MM.1S (cell line): Measurements from ENCODE around the gene UBE2F.
"Not testable (repeated sequence)": the region's sequence is repeated elsewhere in the genome, so short reads cannot be mapped to it uniquely, and the experiment has no call there.

Experiments used
- DNase-seq: peaks from one replicate; pipeline ENCODE4 v3.0.0-alpha.2; 2015
- H2AFZ ChIP-seq: fragments of 300-600 bp; sonication (generic); 2 replicates; pipeline ENCODE4 v1.6.0; 2016; ENCODE audit warnings: antibody characterized with exemption, low read length
- H3F3A ChIP-seq: fragments of 300-600 bp; sonication (generic); 2 replicates; pipeline ENCODE4 v1.6.1; 2016; ENCODE audit warnings: mild to moderate bottlenecking, antibody characterized with exemption, low read length, moderate library complexity, mixed read lengths; ENCODE audit not compliant: insufficient read depth
- H3K27ac ChIP-seq: fragments of 300-600 bp; sonication (generic); 2 replicates; pipeline ENCODE4 v1.5.1; 2016; ENCODE audit warnings: mild to moderate bottlenecking, low read length
- H3K27me3 ChIP-seq: fragments of 300-600 bp; sonication (generic); replicated peaks from 2 replicates; pipeline ENCODE4 v1.6.0; 2016; ENCODE audit warnings: low read length; ENCODE audit not compliant: insufficient read depth
- H3K36me3 ChIP-seq: fragments of 300-600 bp; sonication (generic); replicated peaks from 2 replicates; pipeline ENCODE4 v1.6.1; 2016; ENCODE audit warnings: mild to moderate bottlenecking, low read length, mixed read lengths; ENCODE audit not compliant: insufficient read depth
- H3K4me1 ChIP-seq: fragments of 300-600 bp; sonication (generic); 2 replicates; pipeline ENCODE4 v1.6.1; 2016; ENCODE audit warnings: low read length, mixed read lengths
- H3K4me2 ChIP-seq: fragments of 300-600 bp; sonication (generic); 2 replicates; pipeline ENCODE4 v1.6.0; 2016; ENCODE audit warnings: low read depth, low read length
- H3K4me3 ChIP-seq: fragments of 300-600 bp; sonication (generic); 2 replicates; pipeline ENCODE4 v1.5.1; 2016; ENCODE audit warnings: low read length, mixed read lengths
- H3K79me2 ChIP-seq: fragments of 300-600 bp; sonication (generic); 2 replicates; pipeline ENCODE4 v1.6.1; 2016; ENCODE audit warnings: mixed run types, low read length, mixed read lengths
- H3K9ac ChIP-seq: fragments of 300-600 bp; sonication (generic); 2 replicates; pipeline ENCODE4 v1.6.1; 2016; ENCODE audit warnings: low read length, mixed read lengths
- H3K9me2 ChIP-seq: fragments of 300-600 bp; sonication (generic); replicated peaks from 2 replicates; pipeline ENCODE4 v1.6.1; 2016; ENCODE audit warnings: mild to moderate bottlenecking, low read length, mixed read lengths; ENCODE audit not compliant: insufficient read depth
- H3K9me3 ChIP-seq: fragments of 300-600 bp; sonication (generic); replicated peaks from 2 replicates; pipeline ENCODE4 v1.6.1; 2016; ENCODE audit warnings: mild to moderate bottlenecking, low read length, mixed read lengths; ENCODE audit not compliant: insufficient read depth
- H4K20me1 ChIP-seq: fragments of 300-600 bp; sonication (generic); 2 replicates; pipeline ENCODE4 v1.6.1; 2016; ENCODE audit warnings: mild to moderate bottlenecking, low read length, moderate library complexity, mixed read lengths; ENCODE audit not compliant: insufficient read depth
- EZH2 ChIP-seq: fragments of 300-600 bp; sonication (generic); optimal IDR thresholded peaks from 2 replicates; pipeline ENCODE3; 2017; ENCODE audit warnings: low read depth, mild to moderate bottlenecking, antibody characterized with exemption, low read length, mixed read lengths
- EZH2phosphoT487 ChIP-seq: fragments of 300-600 bp; sonication (generic); IDR thresholded peaks from 2 replicates; pipeline ENCODE4 v1.6.1; 2018; ENCODE audit warnings: antibody characterized with exemption, low read length
- TF ChIP-seq, protein P1 (sequence below): fragments of 300-600 bp; sonication (generic); IDR thresholded peaks from 2 replicates; pipeline ENCODE4 v1.5.1; 2016; ENCODE audit warnings: antibody characterized with exemption, low read length, mixed read lengths

Gene UBE2F

DNA sequence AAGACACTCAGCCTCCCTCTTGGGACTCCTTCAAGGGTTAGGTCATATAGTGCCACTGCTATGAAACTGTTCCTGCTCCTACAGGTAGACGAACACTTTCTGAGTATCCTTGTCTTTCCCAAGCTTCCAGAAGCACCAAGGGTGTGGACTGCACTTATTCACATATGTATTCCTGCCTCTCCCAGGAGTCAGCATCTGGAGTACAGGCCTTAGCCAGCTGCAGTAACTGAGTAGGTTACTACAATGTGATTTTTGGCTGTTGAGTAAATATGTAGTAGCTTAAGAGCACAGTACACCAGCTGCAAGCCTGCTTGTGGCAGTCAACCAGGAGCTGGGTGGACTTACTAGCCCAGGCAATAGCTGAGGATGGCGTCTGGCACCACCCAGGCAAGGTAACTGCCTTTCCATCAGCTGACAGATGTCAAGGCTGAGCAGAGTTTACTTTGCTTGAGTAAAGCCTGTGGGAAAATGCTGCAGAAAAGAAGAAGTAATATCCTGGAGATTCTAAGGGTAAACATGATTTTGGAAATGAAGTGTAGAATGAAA is 80.0 kb downstream of the UBE2F start:
- DNase-seq, result no peak

DNA sequence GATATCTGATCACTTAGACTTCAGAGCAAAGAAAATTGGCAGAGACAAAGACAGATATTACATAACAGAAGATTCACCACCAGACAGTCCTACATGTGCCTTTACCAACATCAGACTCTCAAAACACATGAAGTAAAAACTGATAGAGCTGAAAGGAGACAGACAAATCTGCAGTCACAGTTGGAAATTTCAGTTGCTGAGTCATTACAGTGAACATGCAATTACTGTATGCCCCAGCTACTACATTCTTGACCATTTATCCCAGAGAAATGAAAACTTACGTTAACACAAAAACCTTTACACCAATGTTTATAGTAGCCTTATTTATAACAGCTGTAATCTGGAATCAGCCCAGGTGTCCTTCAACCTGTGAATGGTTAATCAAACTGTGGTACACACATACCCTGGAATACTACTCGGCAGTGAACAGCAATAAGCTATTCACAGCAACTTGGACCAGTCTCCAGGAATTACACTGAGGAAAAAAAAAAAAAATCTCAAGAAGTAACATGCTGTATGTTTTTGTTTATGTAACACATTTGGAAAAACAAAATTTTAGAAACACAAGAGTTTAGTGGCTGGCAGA is 86.5 kb downstream of the UBE2F start:
- DNase-seq, result no peak
- Histone ChIP-seq H3K9ac (no peak overlapping the region), H3K4me1 (no peaks in the 10 kb centered on the region), H3K9me2 (no peaks in the 10 kb centered on the region), H3K79me2 (no peaks in the 10 kb centered on the region), H2AFZ (no peak overlapping the region), H3K4me3 (no peak overlapping the region), H3K27me3 (no peaks in the 10 kb centered on the region), H3K27ac (no peak overlapping the region), H3K9me3 (no peaks in the 10 kb centered on the region), H3K4me2 (no peak overlapping the region), H3K36me3 (no peaks in the 10 kb centered on the region), H4K20me1 (no peaks in the 10 kb centered on the region), H3F3A (no peaks in the 10 kb centered on the region)
- TF ChIP-seq EZH2, result no peak
- TF ChIP-seq, protein P1, sequence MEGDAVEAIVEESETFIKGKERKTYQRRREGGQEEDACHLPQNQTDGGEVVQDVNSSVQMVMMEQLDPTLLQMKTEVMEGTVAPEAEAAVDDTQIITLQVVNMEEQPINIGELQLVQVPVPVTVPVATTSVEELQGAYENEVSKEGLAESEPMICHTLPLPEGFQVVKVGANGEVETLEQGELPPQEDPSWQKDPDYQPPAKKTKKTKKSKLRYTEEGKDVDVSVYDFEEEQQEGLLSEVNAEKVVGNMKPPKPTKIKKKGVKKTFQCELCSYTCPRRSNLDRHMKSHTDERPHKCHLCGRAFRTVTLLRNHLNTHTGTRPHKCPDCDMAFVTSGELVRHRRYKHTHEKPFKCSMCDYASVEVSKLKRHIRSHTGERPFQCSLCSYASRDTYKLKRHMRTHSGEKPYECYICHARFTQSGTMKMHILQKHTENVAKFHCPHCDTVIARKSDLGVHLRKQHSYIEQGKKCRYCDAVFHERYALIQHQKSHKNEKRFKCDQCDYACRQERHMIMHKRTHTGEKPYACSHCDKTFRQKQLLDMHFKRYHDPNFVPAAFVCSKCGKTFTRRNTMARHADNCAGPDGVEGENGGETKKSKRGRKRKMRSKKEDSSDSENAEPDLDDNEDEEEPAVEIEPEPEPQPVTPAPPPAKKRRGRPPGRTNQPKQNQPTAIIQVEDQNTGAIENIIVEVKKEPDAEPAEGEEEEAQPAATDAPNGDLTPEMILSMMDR, result no peak
- no peak for TF ChIP-seq EZH2phosphoT487

More for the DNA sequence above, 80.0 kb downstream of the UBE2F start:
- no peaks in the 10 kb centered on the region for H3F3A ChIP-seq
- no peak overlapping the region for H3K27ac ChIP-seq
- no peak overlapping the region for H3K9ac ChIP-seq
- H3K4me2 ChIP-seq, result no peak overlapping the region
- no peaks in the 10 kb centered on the region for H4K20me1 ChIP-seq
- no peaks in the 10 kb centered on the region for H3K27me3 ChIP-seq
- H2AFZ ChIP-seq, result no peak overlapping the region
- H3K36me3 ChIP-seq, result no peaks in the 10 kb centered on the region
- TF ChIP-seq, protein P1, result no peak
- no peak for TF ChIP-seq EZH2
- TF ChIP-seq EZH2phosphoT487, result no peak
- no peaks in the 10 kb centered on the region for H3K79me2 ChIP-seq
- no peak overlapping the region for H3K4me3 ChIP-seq
- no peaks in the 10 kb centered on the region for H3K9me3 ChIP-seq
- H3K9me2 ChIP-seq, result no peaks in the 10 kb centered on the region
- no peaks in the 10 kb centered on the region for H3K4me1 ChIP-seq

DNA sequence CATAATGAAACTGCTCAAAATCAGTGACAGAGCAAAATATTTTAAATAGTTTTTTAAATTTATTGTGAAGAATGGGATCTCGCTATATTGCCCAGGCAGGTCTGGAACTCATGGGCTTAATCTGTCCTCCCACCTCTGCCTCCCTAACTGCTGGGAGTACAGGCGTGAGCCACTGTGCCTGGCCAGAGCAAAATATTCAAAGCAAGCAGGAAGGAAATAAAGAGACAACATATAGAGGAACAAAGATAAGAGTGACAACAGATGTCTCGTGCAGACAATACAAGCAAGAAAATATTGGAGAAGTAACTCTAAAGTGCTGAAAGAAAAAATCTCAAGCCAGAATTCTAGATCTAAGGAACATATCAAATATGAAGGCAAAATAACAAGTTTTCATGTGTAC is 89.0 kb downstream of the UBE2F start:
- Histone ChIP-seq H3K9me3 (no peaks in the 10 kb centered on the region), H3K4me1 (0 out of 2 replicates have a peak, but pooled peaks cover 6% of the 10 kb centered on the region), H3K79me2 (no peaks in the 10 kb centered on the region), H3K4me3 (no peak overlapping the region), H3K27ac (no peak overlapping the region), H3K36me3 (no peaks in the 10 kb centered on the region), H3K4me2 (no peak overlapping the region), H3F3A (no peaks in the 10 kb centered on the region), H3K27me3 (no peaks in the 10 kb centered on the region), H4K20me1 (no peaks in the 10 kb centered on the region), H2AFZ (no peak overlapping the region), H3K9ac (no peak overlapping the region), H3K9me2 (no peaks in the 10 kb centered on the region)
- DNase-seq, result no peak
- no peak for TF ChIP-seq EZH2phosphoT487
- TF ChIP-seq EZH2, result no peak

DNA sequence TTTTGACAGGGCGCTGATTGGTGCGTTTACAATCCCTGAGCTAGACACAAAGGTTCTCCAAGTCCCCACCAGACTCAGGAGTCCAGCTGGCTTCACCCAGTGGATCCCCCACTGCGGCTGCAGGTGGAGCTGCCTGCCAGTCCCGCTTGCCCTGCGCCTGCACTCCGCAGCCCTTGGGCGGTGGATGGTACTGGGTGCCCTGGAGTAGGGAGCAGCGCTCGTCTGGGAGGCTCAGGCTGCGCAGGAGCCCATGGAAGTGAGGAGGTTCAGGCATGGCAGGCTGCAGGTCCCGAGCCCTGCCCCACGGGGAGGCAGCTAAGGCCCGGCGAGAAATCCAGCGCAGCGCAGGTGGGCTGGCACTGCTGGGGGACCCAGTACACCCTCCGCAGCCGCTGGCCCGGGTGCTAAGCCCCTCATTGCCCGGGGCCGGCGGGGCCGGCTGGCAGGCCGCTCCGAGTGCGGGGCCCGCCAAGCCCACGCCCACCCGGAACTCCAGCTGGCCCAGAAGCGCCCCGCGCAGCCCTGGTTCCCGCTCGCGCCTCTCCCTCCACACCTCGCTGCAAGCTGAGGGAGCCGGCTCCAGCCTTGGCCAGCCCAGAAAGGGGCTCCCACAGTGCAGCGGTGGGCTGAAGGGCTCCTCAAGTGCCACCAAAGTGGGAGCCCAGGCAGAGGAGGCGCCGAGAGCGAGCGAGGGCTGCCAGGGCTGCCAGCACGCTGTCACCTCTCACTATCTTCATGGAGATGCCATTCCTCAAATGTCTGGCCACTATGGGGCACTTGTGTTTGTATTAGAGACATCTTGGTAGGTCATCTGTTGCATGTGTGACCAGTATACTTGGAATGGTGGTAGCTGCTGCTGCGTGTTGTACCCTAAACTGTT is 91.1 kb downstream of the UBE2F start:
- H3K27me3 ChIP-seq, H3K9me3 ChIP-seq, DNase-seq, H2AFZ ChIP-seq, H4K20me1 ChIP-seq, H3K36me3 ChIP-seq, H3K9me2 ChIP-seq, H3K4me3 ChIP-seq, H3K9ac ChIP-seq, H3K4me2 ChIP-seq, H3F3A ChIP-seq, H3K27ac ChIP-seq: not testable (repeated sequence)
- H3K4me1 ChIP-seq, result peaks cover 10% of the 10 kb centered on the region; the same call in 1 of the 2 replicates
- H3K79me2 ChIP-seq, result peaks cover 17% of the 10 kb centered on the region
